Measurements from ENCODE around the gene ZNF777. TPM values are rescaled to one million over a fixed set of nuclear protein-coding genes. Genes with fewer than 3 reads are reported as not detected.

The ZNF777 gene
- polyA plus RNA-seq, 1 experiment, result 4.4 TPM

DNA sequence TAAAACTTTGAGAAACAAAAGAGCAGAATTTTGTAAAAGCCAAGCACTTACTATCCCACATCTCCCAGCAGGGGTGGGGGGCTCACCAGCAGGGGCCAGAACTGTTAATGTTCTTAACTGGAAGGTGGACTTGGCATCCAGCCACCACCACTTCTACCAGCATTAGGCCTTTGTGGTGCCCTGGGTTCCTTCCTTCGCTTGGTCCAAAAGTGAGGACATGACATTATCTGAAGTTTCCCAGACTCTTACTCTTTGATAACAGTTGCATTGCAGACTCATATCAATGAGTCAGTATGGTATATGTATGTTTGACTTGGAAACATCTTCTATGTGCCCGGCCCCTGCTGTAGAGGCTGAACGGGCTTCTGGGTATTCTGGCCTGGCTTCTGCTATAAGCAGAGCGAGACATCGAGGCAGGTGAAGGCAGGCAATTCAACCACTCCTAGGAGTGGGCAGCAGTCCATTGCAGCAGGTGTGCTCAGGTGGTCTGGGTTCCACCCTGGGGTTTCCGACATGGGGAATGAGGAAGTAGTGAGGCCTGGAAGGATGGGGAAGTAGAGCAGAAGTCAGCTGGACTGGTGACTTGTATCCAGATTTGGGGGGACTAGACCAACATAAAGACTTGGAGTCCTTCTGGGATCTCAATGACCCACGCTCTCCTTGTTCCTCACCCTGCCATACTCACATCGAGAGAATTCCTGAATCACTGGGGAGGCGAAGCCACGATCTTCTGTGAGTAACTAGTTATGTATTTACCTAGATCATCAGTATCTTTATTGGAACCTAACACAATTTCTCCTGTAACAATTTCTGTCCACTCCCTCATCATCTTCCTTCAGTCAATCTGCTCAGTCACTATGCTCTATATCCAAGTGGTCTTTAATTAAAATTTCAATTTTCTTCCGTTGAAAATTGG lies 4.1 kb downstream of the ZNF777 start:
- DNase-seq (ENCODE audit: low read depth), result no peak
- no peak for TF ChIP-seq CTCF (IDR thresholded peaks at IDR 0.05; ENCODE audit: insufficient read depth, low read depth, low read length)
- H3K4me3 ChIP-seq (ENCODE audit: low read depth, low read length), result no peak overlapping the region
- POLR2A ChIA-PET, result no interaction called here
- CTCF ChIA-PET, result interaction anchor here (0.8 kb wide), 1 partner anchor 147 kb away, joined by 4 read pairs; no protein-coding TSS in a partner anchor
- peaks cover 5% of the 10 kb centered on the region for H3K36me3 ChIP-seq (ENCODE audit: control insufficient read depth, insufficient read depth, low read length)
- no peaks in the 10 kb centered on the region for H3K27me3 ChIP-seq (ENCODE audit: control insufficient read depth, insufficient read depth, low read length)

GRCh38 chr7:149455175-149455950 lies 5.5 kb downstream of the ZNF777 start:
- DNase-seq (ENCODE audit: low read depth), result no peak
- H3K27me3 ChIP-seq (ENCODE audit: control insufficient read depth, insufficient read depth, low read length), result no peaks in the 10 kb centered on the region
- no peak overlapping the region for H3K4me3 ChIP-seq (ENCODE audit: low read depth, low read length)
- ChIA-PET CTCF (no interaction called here), POLR2A (no interaction called here)
- TF ChIP-seq CTCF (IDR thresholded peaks at IDR 0.05; ENCODE audit: insufficient read depth, low read depth, low read length), result no peak
- peaks cover 10% of the 10 kb centered on the region for H3K36me3 ChIP-seq (ENCODE audit: control insufficient read depth, insufficient read depth, low read length)

DNA sequence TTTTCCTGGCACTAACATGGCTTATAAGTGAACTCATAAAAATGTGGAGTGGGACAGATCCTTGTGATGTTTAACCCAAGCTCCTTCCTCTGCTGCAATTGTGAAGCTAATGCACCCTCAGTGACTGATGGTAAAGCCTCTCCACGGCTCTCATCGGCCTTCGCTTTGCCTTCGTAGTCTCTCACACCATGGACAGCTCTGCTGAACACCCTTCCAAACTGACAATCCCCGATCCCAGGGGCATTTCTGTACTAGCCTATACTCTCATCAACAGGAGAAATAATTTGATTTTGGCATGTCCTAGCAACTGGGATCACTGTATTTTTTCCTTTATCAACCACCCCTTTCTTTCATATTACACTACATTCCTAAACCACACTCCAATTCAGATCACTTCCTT lies 6.1 kb downstream of the ZNF777 start:
- Histone ChIP-seq H3K36me3 (ENCODE audit: control insufficient read depth, insufficient read depth, low read length) (peaks cover 15% of the 10 kb centered on the region), H3K27me3 (ENCODE audit: control insufficient read depth, insufficient read depth, low read length) (no peaks in the 10 kb centered on the region), H3K4me3 (ENCODE audit: low read depth, low read length) (no peak overlapping the region)
- no peak for DNase-seq (ENCODE audit: low read depth)
- POLR2A ChIA-PET, result no interaction called here
- TF ChIP-seq CTCF (IDR thresholded peaks at IDR 0.05; ENCODE audit: insufficient read depth, low read depth, low read length), result no peak
- CTCF ChIA-PET, result interaction anchor here (1.2 kb wide), 1 partner anchor 14 kb away, joined by 4 read pairs; no protein-coding TSS in a partner anchor

DNA sequence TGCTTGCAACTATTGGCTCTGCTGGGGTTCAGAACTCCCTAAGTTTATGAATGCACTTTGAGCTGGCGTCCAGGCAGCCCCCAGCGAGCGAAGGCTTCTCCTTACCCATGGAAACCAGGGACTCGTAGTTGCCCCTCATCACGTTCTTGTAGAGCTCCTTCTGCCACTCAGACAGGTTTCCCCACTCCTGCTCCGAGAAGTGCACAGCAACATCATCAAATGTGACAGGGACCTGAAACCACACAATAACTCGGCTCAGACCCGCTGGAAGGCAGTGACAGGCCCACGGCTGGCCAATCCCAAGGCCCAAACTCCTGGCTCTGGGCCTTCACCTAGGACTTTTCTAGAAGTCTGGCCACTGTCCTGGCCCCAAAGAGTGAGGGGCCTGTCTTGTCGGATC lies 6.9 kb downstream of the ZNF777 start:
- POLR2A ChIA-PET, result no interaction called here
- DNase-seq (ENCODE audit: low read depth), result no peak
- TF ChIP-seq CTCF (IDR thresholded peaks at IDR 0.05; ENCODE audit: insufficient read depth, low read depth, low read length), result no peak
- H3K27me3 ChIP-seq (ENCODE audit: control insufficient read depth, insufficient read depth, low read length), result no peaks in the 10 kb centered on the region
- H3K36me3 ChIP-seq (ENCODE audit: control insufficient read depth, insufficient read depth, low read length), result peaks cover 19% of the 10 kb centered on the region
- CTCF ChIA-PET, result interaction anchor here (1.2 kb wide), 1 partner anchor 14 kb away, joined by 4 read pairs; no protein-coding TSS in a partner anchor
- no peak overlapping the region for H3K4me3 ChIP-seq (ENCODE audit: low read depth, low read length)

DNA sequence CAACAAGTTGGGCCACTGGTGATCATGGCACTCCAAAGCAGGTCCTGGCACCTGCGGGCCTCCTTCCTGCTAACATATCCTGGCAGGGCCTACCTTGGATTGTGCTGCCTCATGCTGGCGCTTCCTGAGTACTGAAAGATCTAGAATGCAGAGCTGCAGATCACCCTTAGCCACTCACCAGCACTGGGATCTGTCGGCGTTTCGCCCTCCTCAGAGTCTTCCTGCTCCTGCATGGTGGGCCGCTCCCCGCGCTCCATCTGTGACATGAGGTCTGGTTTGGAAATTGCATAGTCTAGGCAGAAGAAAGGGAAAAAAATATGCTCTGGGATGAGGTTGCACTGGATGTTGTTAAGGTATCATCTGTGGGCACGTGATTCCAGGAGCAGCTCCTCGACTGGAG lies 10.0 kb downstream of the ZNF777 start:
- DNase-seq (ENCODE audit: low read depth), result no peak
- H3K27me3 ChIP-seq (ENCODE audit: control insufficient read depth, insufficient read depth, low read length), result no peaks in the 10 kb centered on the region
- H3K36me3 ChIP-seq (ENCODE audit: control insufficient read depth, insufficient read depth, low read length), result peaks cover 25% of the 10 kb centered on the region
- POLR2A ChIA-PET, result no interaction called here
- TF ChIP-seq CTCF (IDR thresholded peaks at IDR 0.05; ENCODE audit: insufficient read depth, low read depth, low read length), result no peak
- no peak overlapping the region for H3K4me3 ChIP-seq (ENCODE audit: low read depth, low read length)
- CTCF ChIA-PET, result no interaction called here
